GM12801 (cell line): ENCODE measurements around the gene PKD1.

Source experiments
- TF ChIP-seq, protein P1 (sequence below): IDR thresholded peaks from one replicate; pipeline ENCODE4 v1.5.1; 2011; ENCODE audit warnings: control low read depth; ENCODE audit not compliant: insufficient read length; ENCODE audit errors: extremely low read depth

PKD1 gene

DNA sequence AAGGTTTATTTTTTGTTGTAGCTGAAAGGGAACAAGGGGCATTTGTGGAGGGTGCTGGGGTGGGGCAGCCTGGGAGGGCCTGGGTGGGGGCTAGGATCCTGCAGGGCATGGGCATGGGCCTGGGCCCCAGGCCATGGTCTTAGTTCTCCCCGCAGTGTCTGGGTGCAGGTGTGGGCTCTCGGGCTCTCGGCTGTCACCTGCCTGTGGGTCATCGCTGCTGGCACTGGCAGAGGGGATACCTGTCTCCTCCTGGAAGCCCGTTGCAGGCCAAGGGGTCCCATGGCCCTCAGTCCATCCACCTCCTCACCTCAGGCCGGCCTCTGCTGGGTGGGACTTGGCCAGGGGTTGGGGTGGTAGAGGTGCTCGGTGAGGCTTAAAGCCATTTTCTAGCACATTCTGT is 57.6 kb downstream of the PKD1 start:
- TF ChIP-seq, protein P1, sequence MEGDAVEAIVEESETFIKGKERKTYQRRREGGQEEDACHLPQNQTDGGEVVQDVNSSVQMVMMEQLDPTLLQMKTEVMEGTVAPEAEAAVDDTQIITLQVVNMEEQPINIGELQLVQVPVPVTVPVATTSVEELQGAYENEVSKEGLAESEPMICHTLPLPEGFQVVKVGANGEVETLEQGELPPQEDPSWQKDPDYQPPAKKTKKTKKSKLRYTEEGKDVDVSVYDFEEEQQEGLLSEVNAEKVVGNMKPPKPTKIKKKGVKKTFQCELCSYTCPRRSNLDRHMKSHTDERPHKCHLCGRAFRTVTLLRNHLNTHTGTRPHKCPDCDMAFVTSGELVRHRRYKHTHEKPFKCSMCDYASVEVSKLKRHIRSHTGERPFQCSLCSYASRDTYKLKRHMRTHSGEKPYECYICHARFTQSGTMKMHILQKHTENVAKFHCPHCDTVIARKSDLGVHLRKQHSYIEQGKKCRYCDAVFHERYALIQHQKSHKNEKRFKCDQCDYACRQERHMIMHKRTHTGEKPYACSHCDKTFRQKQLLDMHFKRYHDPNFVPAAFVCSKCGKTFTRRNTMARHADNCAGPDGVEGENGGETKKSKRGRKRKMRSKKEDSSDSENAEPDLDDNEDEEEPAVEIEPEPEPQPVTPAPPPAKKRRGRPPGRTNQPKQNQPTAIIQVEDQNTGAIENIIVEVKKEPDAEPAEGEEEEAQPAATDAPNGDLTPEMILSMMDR: no peak

DNA sequence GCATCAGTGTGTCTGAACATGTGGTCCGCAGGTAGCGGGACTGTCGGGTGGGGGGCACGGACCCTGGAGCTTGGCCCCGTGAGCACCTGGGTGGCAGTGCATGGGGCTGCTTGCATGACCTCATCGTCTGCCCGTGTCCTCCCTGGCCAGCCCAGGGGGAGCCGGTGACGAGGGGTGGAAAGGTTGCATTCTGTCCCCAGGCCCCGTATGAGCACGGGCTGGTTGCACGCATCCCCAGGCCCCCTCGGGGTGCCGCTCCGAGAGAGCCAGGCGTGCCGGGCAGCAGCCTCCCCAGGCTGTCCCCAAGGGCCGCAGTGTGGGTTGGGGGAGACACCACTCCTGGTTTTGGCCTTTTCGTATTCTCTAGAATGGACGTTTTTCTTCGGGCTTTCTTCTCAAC is 58.0 kb downstream of the PKD1 start:
- TF ChIP-seq, protein P1: no peak

DNA sequence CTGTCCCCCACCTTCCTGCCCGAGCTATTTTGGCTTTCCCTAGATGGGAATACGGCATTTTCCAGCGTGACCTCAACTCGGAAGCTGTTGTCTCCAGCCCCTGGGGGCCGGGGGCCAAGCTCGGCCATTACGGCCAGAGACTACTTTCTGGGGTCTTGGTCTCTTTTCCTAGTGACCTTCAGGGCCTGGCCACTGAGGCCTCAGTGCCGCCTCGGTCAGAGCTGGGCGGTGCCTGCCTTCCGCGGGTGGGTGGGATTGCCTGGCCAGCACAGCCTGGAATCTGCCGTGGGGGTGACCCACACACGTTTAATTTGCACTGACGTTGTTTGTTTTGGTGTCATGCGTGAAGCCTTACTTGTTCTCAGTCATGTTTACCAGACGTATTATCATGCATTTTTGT is 58.7 kb downstream of the PKD1 start:
- TF ChIP-seq, protein P1: no peak

DNA sequence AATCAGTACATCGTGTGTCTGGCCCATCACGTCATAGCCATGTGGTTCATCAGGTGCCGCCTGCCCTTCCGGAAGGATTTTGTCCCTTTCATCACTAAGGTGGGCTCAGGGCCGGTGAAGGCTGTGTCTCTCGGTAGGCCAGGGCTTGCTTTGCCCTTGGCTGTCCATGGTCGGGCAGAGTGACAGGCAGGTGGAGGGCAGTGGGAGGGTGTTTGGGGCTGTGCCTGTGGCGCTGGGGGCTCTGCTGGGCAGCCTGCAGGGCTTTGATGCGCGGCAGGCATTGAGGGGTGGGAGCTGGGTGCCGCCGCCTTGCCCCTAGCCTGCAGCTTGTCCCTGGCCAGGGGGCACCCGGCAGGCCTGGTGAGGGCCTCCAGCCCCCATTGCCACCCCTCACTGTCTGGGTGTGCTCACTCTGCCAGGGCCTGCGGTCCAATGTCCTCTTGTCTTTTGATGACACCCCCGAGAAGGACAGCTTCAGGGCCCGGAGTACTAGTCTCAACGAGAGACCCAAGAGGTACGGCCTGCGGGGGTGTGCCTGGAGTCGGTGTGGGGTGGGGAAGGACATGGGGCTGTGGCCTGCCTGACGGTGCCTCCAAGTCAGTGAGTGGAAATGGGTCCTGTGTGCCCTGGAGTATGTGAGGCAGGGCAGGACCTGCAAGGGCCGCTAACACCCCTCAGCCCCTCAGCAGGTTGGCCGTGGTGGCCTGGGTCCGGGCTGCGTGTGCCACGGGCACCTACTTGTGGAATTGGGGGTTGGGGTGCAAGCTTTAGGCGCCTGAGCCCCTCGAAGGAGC is 59.4 kb downstream of the PKD1 start:
- TF ChIP-seq, protein P1: no peak

DNA sequence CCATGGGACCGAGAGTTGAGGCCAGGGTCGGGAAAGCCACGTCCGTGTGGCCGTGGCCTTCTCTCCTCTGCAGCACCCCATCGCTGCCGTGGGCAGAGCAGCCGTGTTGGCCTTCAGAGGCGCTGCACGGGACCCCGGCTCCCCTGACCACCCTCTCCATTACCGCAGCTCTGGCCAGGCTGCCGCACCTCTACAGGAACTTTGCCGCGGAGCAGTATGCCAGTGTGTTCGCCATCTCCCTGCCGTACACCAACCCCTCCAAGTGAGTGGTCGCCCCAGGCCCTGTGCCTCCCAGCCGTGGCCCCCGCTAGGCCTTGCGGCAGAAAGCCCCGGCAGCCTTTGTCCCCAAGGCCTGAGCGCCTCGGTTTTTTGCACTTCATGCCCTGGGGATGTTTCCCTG is 60.1 kb downstream of the PKD1 start:
- TF ChIP-seq, protein P1: no peak

DNA sequence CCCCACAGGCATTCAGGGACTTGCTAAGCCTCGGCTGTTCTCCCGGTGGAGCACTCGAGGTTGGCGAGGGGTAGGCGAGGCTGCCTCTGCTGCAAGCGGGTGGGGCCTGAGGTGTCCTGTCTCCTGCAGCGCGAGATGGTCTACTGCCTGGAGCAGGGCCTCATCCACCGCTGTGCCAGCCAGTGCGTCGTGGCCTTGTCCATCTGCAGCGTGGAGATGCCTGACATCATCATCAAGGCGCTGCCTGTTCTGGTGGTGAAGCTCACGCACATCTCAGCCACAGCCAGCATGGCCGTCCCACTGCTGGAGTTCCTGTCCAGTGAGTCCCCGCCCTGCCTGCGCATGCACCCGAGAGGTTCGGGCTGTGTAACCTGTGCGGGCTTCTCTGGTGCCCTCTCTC is 61.6 kb downstream of the PKD1 start:
- TF ChIP-seq, protein P1: no peak

DNA sequence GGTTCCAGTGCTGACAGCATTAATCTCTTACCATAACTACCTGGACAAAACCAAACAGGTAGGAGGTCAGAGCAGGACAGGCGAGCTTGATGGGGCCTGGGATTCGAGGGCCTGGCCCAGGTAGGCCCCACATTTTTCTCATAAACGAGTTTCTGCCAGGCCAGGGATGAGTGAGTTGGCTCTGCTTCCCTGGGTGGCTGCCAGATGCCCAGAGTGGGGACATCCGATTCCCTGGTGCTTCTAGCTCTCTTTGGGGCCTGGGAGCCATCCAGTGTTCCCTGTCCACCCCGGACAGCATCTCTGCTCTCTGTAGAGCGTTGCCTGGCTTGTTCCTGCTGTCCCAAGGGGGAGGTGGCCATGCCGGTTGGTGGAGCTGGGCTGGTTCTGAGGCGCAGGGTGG is 62.8 kb downstream of the PKD1 start:
- TF ChIP-seq, protein P1: no peak
